ENCODE measurements around the gene STRN3. TPM values are rescaled to one million over a fixed set of nuclear protein-coding genes. Genes with fewer than 3 reads are reported as not detected.

The STRN3 gene
- total RNA-seq, 8 experiments from 2014 or later: 27.9 to 54.3 (median 37.1) TPM

GRCh38 chr14:30874999-30875787, 151.0 kb downstream of the STRN3 start:
- peak overlapping the region; percentile 48 to 70 (median 56) for H3K4me3 ChIP-seq
- 7 to 30% (median 15%) methylated on average over 3 to 11 of the region's 48 CpGs; no CpG with 5 or more reads in 5 of the 10 experiments for WGBS, 10 experiments
- peaks cover 0 to 5% of the 10 kb centered on the region in 2 donors for H3K4me1 ChIP-seq (replicated peaks in 1 of 2)
- no peak overlapping the region for H3K27ac ChIP-seq
- ATAC-seq (replicated peaks in 6 of 8): peak in 6 of 8 experiments; percentile 1 to 35 (median 5)
- in situ Hi-C loops (cut with MboI; ENCODE audit: low pct_unique_long_range_greater_than_20kb in 2 of 9, low sequenced_read_pairs in 9 of 9, unreplicated experiment in 9 of 9): no loop called here

GRCh38 chr14:30874120-30874998, 151.8 kb downstream of the STRN3 start, which contains the start of gene COCH:
COCH (plus strand) TSS chr14:30874559; CDS start chr14:30874939, 380 bp downstream.
- WGBS, 10 experiments: 3 to 86% (median 28%) methylated on average over 1 to 13 of the region's 99 CpGs; no CpG with 5 or more reads in 6 of the 10 experiments
- peak within 1 kb of the TSS; percentile 48 to 70 (median 56) for H3K4me3 ChIP-seq
- peaks cover 0 to 5% of the 10 kb centered on the region in 2 donors for H3K4me1 ChIP-seq (replicated peaks in 1 of 2)
- peak; percentile 22 to 92 (median 88) for ATAC-seq (replicated peaks in 6 of 8)
- in situ Hi-C loops (cut with MboI; ENCODE audit: low pct_unique_long_range_greater_than_20kb in 2 of 9, low sequenced_read_pairs in 9 of 9, unreplicated experiment in 9 of 9): no loop called here
- peak within 1 kb of the TSS; percentile 9 to 27 for H3K27ac ChIP-seq

- no peak for ATAC-seq (replicated peaks in 6 of 8)
- Histone ChIP-seq H3K27ac (no peak overlapping the region), H3K4me1 (replicated peaks in 1 of 2) (peaks cover 0 to 5% of the 10 kb centered on the region in 2 donors), H3K4me3 (peak overlapping the region; percentile 48 to 70 (median 56))
- 49 to 100% (median 76%) methylated on average over 1 to 16 of the region's 20 CpGs for WGBS, 10 experiments
- in situ Hi-C loops (cut with MboI; ENCODE audit: low pct_unique_long_range_greater_than_20kb in 2 of 9, low sequenced_read_pairs in 9 of 9, unreplicated experiment in 9 of 9): no loop called here
Measured at GRCh38 chr14:30873308-30874119, 152.7 kb downstream of the STRN3 start.

- 40 to 100% (median 83%) methylated on average over 1 of the region's 1 CpG; no CpG with 5 or more reads in 5 of the 10 experiments for WGBS, 10 experiments
- ATAC-seq (replicated peaks in 6 of 8): no peak
Measured at GRCh38 chr14:30872602-30873001, 153.6 kb downstream of the STRN3 start.

GRCh38 chr14:30869551-30870155, 156.5 kb downstream of the STRN3 start:
- Histone ChIP-seq H3K27ac (no peak overlapping the region), H3K4me1 (replicated peaks in 1 of 2) (no peaks in the 10 kb centered on the region), H3K4me3 (no peak overlapping the region)
- in situ Hi-C loops (cut with MboI; ENCODE audit: low pct_unique_long_range_greater_than_20kb in 2 of 9, low sequenced_read_pairs in 9 of 9, unreplicated experiment in 9 of 9): no loop called here
- 0 to 100% (median 56%) methylated on average over 1 to 2 of the region's 2 CpGs; no CpG with 5 or more reads in 1 of the 10 experiments for WGBS, 10 experiments
- ATAC-seq (replicated peaks in 6 of 8): no peak

More at GRCh38 chr14:30872602-30873001, 153.6 kb downstream of the STRN3 start:
- Histone ChIP-seq H3K4me1 (replicated peaks in 1 of 2) (peaks cover 0 to 5% of the 10 kb centered on the region in 2 donors), H3K27ac (no peak overlapping the region), H3K4me3 (no peak overlapping the region)
- in situ Hi-C loops (cut with MboI; ENCODE audit: low pct_unique_long_range_greater_than_20kb in 2 of 9, low sequenced_read_pairs in 9 of 9, unreplicated experiment in 9 of 9): no loop called here

- Histone ChIP-seq H3K27ac (no peak overlapping the region), H3K4me3 (no peak overlapping the region), H3K4me1 (replicated peaks in 1 of 2) (no peaks in the 10 kb centered on the region)
- in situ Hi-C loops (cut with MboI; ENCODE audit: low pct_unique_long_range_greater_than_20kb in 2 of 9, low sequenced_read_pairs in 9 of 9, unreplicated experiment in 9 of 9): no loop called here
- 20 to 100% (median 85%) methylated on average over 1 to 5 of the region's 5 CpGs for WGBS, 10 experiments
- no peak for ATAC-seq (replicated peaks in 6 of 8)
Measured at GRCh38 chr14:30868736-30869135, 157.4 kb downstream of the STRN3 start.

- in situ Hi-C loops (cut with MboI; ENCODE audit: low pct_unique_long_range_greater_than_20kb in 2 of 9, low sequenced_read_pairs in 9 of 9, unreplicated experiment in 9 of 9): no loop called here
- 21 to 98% (median 84%) methylated on average over 3 to 5 of the region's 5 CpGs for WGBS, 10 experiments
- ATAC-seq (replicated peaks in 6 of 8): no peak
- no peaks in the 10 kb centered on the region for H3K4me1 ChIP-seq (replicated peaks in 1 of 2)
- H3K27ac ChIP-seq: no peak overlapping the region
- no peak overlapping the region for H3K4me3 ChIP-seq
Measured at GRCh38 chr14:30864934-30865333, 161.2 kb downstream of the STRN3 start.

GRCh38 chr14:30861200-30861599, 165.0 kb downstream of the STRN3 start:
- in situ Hi-C loops (cut with MboI; ENCODE audit: low pct_unique_long_range_greater_than_20kb in 2 of 9, low sequenced_read_pairs in 9 of 9, unreplicated experiment in 9 of 9): no loop called here
- WGBS, 10 experiments: 0 to 100% (median 95%) methylated on average over 1 of the region's 1 CpG; no CpG with 5 or more reads in 4 of the 10 experiments
- ATAC-seq (replicated peaks in 6 of 8): no peak
- H3K27ac ChIP-seq: no peak overlapping the region
- no peaks in the 10 kb centered on the region for H3K4me1 ChIP-seq (replicated peaks in 1 of 2)
- no peak overlapping the region for H3K4me3 ChIP-seq

- WGBS, 10 experiments: 40 to 92% (median 76%) methylated on average over 1 to 5 of the region's 6 CpGs
- H3K27ac ChIP-seq: no peak overlapping the region
- no peak overlapping the region for H3K4me3 ChIP-seq
- in situ Hi-C loops (cut with MboI; ENCODE audit: low pct_unique_long_range_greater_than_20kb in 2 of 9, low sequenced_read_pairs in 9 of 9, unreplicated experiment in 9 of 9): no loop called here
- H3K4me1 ChIP-seq (replicated peaks in 1 of 2): no peaks in the 10 kb centered on the region
- ATAC-seq (replicated peaks in 6 of 8): peak in 2 of 8 experiments; percentile 19 to 58
Measured at GRCh38 chr14:30855345-30856037, 170.7 kb downstream of the STRN3 start.

- in situ Hi-C loops (cut with MboI; ENCODE audit: low pct_unique_long_range_greater_than_20kb in 2 of 9, low sequenced_read_pairs in 9 of 9, unreplicated experiment in 9 of 9): no loop called here
- Histone ChIP-seq H3K4me1 (replicated peaks in 1 of 2) (no peaks in the 10 kb centered on the region), H3K4me3 (no peak overlapping the region), H3K27ac (no peak overlapping the region)
- ATAC-seq (replicated peaks in 6 of 8): no peak
Measured at GRCh38 chr14:30854492-30854891, 171.7 kb downstream of the STRN3 start.

GRCh38 chr14:30853946-30854345, 172.2 kb downstream of the STRN3 start:
- no peak overlapping the region for H3K4me3 ChIP-seq
- in situ Hi-C loops (cut with MboI; ENCODE audit: low pct_unique_long_range_greater_than_20kb in 2 of 9, low sequenced_read_pairs in 9 of 9, unreplicated experiment in 9 of 9): no loop called here
- no peak overlapping the region for H3K27ac ChIP-seq
- no peak for ATAC-seq (replicated peaks in 6 of 8)
- no peaks in the 10 kb centered on the region for H3K4me1 ChIP-seq (replicated peaks in 1 of 2)

- Histone ChIP-seq H3K27ac (no peak overlapping the region), H3K4me3 (no peak overlapping the region), H3K4me1 (replicated peaks in 1 of 2) (no peaks in the 10 kb centered on the region)
- ATAC-seq (replicated peaks in 6 of 8): no peak
- in situ Hi-C loops (cut with MboI; ENCODE audit: low pct_unique_long_range_greater_than_20kb in 2 of 9, low sequenced_read_pairs in 9 of 9, unreplicated experiment in 9 of 9): no loop called here
- WGBS, 10 experiments: 0 to 100% (median 87%) methylated on average over 1 of the region's 1 CpG; no CpG with 5 or more reads in 2 of the 10 experiments
Measured at GRCh38 chr14:30849983-30850382, 176.2 kb downstream of the STRN3 start.

Measured in motor neuron (in vitro differentiated cells).